Bone marrow (tissue), 2 donors: Measurements from ENCODE around the gene HYCC2.
A peak's percentile ranks its signal among the peaks of the same experiment; 100 is the strongest.
"Not testable (repeated sequence)": the region's sequence is repeated elsewhere in the genome, so short reads cannot be mapped to it uniquely, and the experiment has no call there.

Experiments
- DNase-seq, 2 donors: peaks; one replicate each; lab custom pipeline; 2025; lab: John Stamatoyannopoulos, UW

The HYCC2 gene

DNA sequence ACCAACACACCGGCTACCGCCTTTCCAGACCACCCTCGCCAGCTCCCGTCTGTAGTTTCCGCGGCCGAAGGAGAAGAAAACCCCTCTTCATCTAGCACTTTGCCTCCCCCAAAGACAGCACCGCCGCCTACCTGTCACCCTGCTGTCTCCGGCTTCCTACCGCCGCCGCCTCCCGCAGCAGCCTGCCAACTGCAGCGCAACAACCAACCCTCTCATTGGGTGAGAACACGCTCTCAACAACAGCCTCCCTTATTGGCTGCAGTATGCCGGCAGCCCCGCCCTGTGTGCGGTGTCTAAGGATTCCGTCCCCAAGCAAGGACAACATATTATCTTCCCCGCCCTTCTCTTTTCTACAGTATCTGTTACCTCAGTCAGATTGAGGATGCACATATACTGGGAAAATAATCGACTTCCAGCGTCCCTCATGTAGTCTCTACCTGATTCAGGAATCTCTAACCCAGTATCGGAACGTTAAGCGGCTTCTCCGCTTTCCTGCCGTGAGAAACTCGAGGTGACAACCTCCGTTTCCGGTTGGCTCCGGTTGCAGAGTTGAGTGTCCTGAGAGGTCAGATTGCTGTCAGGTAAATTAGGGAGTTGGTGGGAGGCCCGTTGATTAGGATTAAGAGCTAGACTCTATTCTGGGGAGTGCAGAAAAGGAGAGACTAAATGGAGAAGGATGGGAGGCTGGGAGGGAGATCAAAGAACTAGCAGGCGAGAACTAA is at the start of gene HYCC2, which contains the start of gene NDUFB3:
Gene HYCC2 (minus strand): TSS at position 193 of the 722 bp plus-strand sequence. CDS start 47,662 bp downstream, outside the sequence.
Gene NDUFB3 (plus strand): TSS at position 523 of the 722 bp plus-strand sequence. CDS start 6,882 bp downstream, outside the sequence.
- DNase-seq: peak; percentile 87 to 93

- peak in 1 of 2 donors; percentile 15 for DNase-seq
These were observed 47.7 kb upstream of the HYCC2 start for GRCh38 chr2:201118961-201119854.

DNA sequence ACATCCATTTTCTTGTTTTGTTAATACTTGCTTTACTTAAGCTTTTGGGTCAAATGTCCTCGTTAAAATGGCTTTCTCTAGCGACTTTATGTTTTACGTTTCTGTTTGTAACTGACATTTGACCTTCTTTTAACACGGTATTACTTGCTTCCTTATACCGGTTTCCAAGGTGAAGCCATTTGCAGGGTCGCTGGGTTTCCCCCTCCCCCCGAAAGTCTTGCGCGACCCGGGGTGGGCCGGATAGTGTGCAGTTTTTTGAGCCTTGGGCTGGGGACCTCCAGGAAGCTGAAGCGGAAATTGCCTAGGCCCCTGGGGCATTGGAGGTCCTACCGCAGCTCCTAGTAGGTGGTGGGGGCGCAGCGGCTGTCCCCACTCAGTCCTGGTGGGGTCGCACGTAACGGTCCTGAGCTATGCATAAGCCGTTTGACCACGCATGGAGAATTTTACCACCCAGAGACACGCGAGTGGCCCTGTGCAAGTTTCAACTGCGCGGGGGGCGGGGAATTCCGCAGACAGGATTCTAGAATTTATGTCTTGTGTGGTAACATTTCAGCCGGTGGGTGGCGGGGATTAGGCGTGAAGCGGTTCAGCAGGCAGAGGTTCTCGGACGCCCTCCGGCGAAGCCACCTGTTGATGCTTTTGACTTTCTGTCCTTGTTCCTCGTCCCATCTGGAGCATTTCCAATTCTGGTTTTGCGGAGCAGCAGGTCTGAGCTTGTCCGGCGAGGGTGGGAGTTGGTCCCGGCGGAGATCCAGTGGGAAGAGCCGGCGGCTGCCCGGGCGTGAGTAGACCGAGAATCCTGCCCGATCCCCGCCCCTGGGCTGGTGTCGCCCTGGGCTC is 46.9 kb upstream of the HYCC2 start:
- DNase-seq: peak; percentile 50 to 81

DNA sequence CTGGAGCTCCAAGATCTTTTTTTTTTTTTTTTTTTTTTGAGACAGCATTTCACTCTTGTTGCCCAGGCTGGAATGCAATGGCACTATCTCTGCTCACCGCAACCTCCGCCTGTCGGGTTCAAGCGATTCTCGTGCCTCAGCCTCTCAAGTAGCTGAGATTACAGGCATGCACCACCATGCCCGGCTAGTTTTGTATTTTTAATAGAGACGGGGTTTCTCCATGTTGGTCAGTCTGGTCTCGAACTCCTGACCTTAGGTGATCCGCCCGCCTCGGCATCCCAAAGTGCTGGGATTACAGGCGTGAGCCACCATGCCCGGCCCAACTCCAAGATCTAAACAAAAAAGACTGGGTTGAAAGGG is 46.2 kb upstream of the HYCC2 start:
- DNase-seq: not testable (repeated sequence)

- DNase-seq: peak in 1 of 2 donors; percentile 79
These were observed 45.7 kb upstream of the HYCC2 start for GRCh38 chr2:201116959-201117734.

DNA sequence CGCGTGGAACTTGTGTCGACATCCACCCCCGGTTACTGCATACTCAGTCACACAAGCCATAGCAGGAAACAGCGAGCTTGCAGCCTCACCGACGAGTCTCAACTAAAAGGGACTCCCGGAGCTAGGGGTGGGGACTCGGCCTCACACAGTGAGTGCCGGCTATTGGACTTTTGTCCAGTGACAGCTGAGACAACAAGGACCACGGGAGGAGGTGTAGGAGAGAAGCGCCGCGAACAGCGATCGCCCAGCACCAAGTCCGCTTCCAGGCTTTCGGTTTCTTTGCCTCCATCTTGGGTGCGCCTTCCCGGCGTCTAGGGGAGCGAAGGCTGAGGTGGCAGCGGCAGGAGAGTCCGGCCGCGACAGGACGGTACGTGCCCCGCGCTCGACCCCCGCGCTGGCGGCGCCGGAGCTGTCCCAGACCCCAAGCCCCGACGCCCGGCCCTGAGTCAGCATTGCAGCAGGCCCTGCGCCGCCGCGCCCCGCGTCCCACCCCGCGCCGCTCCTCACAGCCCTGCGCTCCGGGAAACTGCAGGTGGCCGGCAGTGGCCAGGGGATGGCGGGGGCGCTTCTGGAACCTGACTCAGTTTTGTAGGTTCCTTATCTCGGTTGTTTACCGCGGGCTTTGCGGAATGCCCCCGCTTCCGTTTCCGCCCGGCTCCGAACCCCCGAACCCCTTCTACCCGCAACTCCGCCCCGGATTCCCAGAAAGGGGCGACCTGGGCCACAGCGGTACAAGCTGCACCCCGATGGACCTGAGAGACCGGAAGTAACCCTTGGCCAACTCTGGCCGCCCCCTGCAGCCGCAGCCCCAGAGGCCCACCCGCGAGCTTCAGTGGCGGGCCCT is 44.9 kb upstream of the HYCC2 start, which contains the start of gene CFLAR:
Gene CFLAR (plus strand): TSS at position 50 of the 844 bp plus-strand sequence. CDS start 13,702 bp downstream, outside the sequence.
- peak; percentile 39 to 77 for DNase-seq

- no peak for DNase-seq
These were observed 43.4 kb upstream of the HYCC2 start for GRCh38 chr2:201114846-201115245.

DNA sequence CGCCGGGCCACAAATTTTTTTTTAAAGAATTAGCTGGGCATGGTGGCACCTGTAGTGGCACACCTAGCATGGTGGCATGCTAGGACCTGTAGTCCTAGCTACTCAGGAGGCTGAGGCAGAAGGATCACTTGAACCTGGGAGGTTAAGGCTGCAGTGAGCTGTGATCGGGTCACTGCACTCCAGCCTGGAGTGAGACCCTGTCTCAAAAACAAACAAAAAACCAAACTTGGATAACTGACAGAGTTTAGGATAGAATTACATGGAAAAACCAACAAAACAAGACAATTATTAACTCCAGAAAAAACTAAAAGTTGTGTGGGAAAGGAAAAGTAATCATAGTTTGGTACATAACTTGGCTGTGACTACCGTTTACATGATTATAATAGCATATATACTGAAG is 42.9 kb upstream of the HYCC2 start:
- no peak for DNase-seq

- DNase-seq: no peak
These were observed 39.6 kb upstream of the HYCC2 start for GRCh38 chr2:201111096-201111495.

GRCh38 chr2:201110615-201111014 is 39.1 kb upstream of the HYCC2 start:
- no peak for DNase-seq

DNA sequence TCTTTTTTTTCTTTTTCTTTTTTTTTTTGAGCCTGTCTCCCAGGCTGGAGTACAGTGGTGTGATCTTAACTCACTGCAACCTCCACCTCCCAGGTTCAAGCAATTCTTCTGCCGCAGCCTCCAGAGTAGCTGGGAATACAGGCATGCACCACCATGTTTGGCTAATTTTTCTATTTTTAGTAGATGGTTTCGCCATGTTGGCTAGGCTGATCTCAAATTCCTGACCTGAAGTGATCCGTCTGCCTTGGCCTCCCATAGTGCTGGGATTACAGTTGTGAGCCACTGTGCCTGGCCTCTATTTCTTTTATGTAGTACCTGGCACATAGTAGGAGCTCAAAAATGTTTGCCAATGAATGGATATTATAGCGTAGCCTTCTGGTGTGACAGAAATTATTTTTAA is 37.7 kb upstream of the HYCC2 start:
- no peak for DNase-seq

- DNase-seq: no peak
These were observed 36.9 kb upstream of the HYCC2 start for GRCh38 chr2:201108341-201108740.

GRCh38 chr2:201107624-201108023 is 36.2 kb upstream of the HYCC2 start:
- no peak for DNase-seq

DNA sequence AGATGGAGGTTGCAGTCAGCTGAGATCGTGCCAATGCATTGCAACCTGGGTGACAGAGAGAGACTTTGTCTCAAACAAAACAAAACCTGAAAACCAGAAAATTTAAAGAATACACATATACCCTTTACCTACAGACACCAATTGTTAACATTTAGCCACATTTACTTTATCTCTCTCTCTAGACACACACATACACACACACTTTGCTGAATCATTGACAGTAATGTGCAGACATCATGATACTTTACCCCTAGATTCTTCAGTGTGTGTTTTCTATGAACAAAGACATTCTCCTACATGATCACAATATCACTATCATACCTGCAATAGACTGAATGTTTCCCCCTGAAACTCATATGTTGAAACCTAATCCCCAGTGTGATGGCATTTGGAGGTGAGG is 34.3 kb upstream of the HYCC2 start:
- DNase-seq: no peak

DNA sequence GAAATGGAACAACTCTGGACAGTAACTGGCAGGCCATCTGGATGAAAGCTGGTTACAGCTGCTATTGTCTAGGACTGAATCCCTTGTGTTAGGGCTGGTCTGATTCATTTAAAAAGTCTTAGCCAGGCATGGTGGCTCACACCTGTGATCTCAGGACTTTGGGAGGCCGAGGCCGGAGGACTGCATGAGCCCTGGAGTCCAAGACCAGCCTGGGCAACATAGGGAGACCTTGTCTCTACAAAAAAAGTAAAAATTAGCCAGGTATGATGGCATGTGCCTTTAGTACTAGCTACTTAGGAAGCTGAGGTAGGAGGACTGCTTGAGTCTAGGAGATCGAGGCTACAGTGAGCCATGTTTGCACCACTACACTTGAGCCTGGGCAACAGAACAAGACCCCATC is 29.0 kb upstream of the HYCC2 start:
- DNase-seq: no peak

DNA sequence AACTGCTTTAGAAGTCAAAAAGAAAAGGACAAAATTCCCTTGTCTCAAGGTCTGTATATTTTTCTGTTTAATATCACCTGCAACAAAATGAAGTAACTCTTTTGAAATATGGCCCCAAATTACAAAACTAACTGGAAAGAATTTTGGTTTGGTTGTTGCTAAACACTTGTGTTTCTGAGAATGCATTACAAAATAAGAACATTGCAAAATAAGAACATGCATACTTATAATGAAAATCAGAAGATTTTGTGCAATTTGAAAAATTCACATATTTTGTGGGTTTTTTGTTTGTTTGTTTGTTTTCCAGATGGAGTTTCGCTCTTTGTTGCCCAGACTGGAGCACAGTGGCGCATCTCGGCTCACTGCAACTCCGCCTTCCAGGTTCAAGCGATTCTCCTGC is 22.1 kb upstream of the HYCC2 start:
- DNase-seq: no peak

GRCh38 chr2:201090574-201090973 is 19.1 kb upstream of the HYCC2 start:
- no peak for DNase-seq

DNA sequence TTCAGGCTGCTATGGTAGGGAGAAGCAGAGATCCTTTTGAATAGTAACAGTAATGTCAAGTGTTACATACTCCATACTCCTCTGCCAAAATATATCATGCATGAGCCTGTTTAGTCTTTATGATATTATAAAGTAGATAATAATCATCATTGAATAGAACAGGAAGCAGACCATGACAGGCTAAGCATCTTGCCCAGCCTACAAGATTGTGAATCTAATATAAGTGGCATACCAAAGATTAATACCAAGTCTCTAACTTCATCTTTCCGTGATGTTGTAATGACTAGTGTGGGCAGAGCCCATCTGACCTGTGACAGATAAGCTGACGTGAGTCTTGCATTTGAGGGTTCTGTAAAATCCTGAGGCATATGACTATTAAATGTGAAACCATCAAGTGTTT is 13.4 kb upstream of the HYCC2 start:
- no peak for DNase-seq

GRCh38 chr2:201074996-201075395 is 3.5 kb upstream of the HYCC2 start:
- DNase-seq: no peak

DNA sequence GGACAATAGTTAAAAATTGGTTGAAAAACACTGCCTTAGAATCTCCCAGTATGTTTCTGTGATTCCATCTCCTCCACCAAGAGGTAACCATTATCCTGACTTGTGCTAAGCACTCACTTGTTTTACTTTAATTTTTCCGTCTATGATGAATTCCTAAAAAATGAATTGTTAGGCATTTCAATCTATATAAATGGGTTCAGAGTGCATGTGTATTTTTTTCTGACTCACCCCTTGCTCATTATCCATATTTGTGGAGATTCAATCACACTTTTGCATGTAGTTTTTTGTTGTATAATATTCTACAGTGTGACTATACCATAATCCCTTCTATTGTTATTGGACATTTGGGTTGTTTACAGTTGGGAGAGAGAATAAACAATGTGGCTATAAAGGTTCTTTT is 1.6 kb upstream of the HYCC2 start:
- DNase-seq: no peak
